Parathyroid adenoma (tissue), 2 donors: Measurements from ENCODE around the gene KRT72.

Source experiments
- H2AFZ ChIP-seq: fragments of 300-600 bp; sonication (generic); one replicate; pipeline ENCODE4 v1.7.0; 2017; ENCODE audit warnings: antibody characterized with exemption, mild to moderate bottlenecking
- H3K27ac ChIP-seq: fragments of 300-600 bp; sonication (generic); one replicate; pipeline ENCODE4 v1.7.0; 2017
- H3K27me3 ChIP-seq: fragments of 300-600 bp; sonication (generic); one replicate; pipeline ENCODE4 v1.7.0; 2017; ENCODE audit warnings: low read length; ENCODE audit not compliant: control insufficient read depth, insufficient read depth
- H3K36me3 ChIP-seq: fragments of 300-600 bp; sonication (generic); one replicate; pipeline ENCODE4 v1.7.0; 2017; ENCODE audit warnings: low read length; ENCODE audit not compliant: control insufficient read depth, insufficient read depth
- H3K4me1 ChIP-seq: fragments of 300-600 bp; sonication (generic); one replicate; pipeline ENCODE4 v1.7.0; 2017; ENCODE audit warnings: control low read depth
- H3K4me2 ChIP-seq: fragments of 300-600 bp; sonication (generic); one replicate; pipeline ENCODE4 v1.7.0; 2017; ENCODE audit warnings: low read length
- H3K4me3 ChIP-seq: fragments of 300-600 bp; sonication (generic); one replicate; pipeline ENCODE4 v1.7.0; 2017; ENCODE audit warnings: low read depth, low read length
- H3K79me2 ChIP-seq: fragments of 300-600 bp; sonication (generic); one replicate; pipeline ENCODE4 v1.7.0; 2017; ENCODE audit warnings: control low read depth
- H3K9ac ChIP-seq: fragments of 300-600 bp; sonication (generic); one replicate; pipeline ENCODE4 v1.7.0; 2017; ENCODE audit warnings: mild to moderate bottlenecking
- H3K9me3 ChIP-seq: fragments of 300-600 bp; sonication (generic); one replicate; pipeline ENCODE4 v1.7.0; 2017; ENCODE audit warnings: low read length; ENCODE audit not compliant: control insufficient read depth
- TF ChIP-seq, protein P1 (sequence below): fragments of 300-600 bp; sonication (generic); IDR thresholded peaks from one replicate; pipeline ENCODE4 v1.7.0; 2017; ENCODE audit warnings: antibody characterized with exemption, mild to moderate bottlenecking
- donor health status: primary hyperparathyroidism.

KRT72 gene

DNA sequence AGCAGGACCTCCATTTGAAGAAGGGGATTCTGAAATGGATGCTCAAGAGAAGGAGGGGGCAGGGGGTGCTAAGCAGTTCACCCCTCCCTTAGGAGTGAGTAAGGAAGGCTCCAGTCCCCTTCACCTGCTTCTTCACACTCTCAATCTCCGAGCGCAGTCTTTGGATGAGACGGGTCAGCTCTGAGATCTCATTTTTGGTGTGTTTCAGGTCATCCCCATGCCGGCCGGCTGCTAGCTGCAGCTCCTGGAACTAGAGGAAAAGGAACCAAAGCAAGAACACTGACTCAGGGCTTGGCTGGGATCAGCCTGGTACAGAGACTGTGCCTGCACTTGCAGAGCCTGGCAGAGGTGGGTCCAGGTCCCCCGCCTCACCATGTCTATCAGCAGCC is 9.8 kb upstream of the KRT72 start:
- Histone ChIP-seq H3K9me3 (no peaks in the 10 kb centered on the region), H3K79me2 (no peaks in the 10 kb centered on the region), H2AFZ (no peak overlapping the region), H3K27ac (no peak overlapping the region), H3K4me3 (no peak overlapping the region), H3K36me3 (no peaks in the 10 kb centered on the region), H3K4me2 (no peak overlapping the region), H3K4me1 (no peaks in the 10 kb centered on the region), H3K9ac (no peak overlapping the region), H3K27me3 (no peaks in the 10 kb centered on the region)
- TF ChIP-seq, protein P1, sequence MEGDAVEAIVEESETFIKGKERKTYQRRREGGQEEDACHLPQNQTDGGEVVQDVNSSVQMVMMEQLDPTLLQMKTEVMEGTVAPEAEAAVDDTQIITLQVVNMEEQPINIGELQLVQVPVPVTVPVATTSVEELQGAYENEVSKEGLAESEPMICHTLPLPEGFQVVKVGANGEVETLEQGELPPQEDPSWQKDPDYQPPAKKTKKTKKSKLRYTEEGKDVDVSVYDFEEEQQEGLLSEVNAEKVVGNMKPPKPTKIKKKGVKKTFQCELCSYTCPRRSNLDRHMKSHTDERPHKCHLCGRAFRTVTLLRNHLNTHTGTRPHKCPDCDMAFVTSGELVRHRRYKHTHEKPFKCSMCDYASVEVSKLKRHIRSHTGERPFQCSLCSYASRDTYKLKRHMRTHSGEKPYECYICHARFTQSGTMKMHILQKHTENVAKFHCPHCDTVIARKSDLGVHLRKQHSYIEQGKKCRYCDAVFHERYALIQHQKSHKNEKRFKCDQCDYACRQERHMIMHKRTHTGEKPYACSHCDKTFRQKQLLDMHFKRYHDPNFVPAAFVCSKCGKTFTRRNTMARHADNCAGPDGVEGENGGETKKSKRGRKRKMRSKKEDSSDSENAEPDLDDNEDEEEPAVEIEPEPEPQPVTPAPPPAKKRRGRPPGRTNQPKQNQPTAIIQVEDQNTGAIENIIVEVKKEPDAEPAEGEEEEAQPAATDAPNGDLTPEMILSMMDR, result no peak

DNA sequence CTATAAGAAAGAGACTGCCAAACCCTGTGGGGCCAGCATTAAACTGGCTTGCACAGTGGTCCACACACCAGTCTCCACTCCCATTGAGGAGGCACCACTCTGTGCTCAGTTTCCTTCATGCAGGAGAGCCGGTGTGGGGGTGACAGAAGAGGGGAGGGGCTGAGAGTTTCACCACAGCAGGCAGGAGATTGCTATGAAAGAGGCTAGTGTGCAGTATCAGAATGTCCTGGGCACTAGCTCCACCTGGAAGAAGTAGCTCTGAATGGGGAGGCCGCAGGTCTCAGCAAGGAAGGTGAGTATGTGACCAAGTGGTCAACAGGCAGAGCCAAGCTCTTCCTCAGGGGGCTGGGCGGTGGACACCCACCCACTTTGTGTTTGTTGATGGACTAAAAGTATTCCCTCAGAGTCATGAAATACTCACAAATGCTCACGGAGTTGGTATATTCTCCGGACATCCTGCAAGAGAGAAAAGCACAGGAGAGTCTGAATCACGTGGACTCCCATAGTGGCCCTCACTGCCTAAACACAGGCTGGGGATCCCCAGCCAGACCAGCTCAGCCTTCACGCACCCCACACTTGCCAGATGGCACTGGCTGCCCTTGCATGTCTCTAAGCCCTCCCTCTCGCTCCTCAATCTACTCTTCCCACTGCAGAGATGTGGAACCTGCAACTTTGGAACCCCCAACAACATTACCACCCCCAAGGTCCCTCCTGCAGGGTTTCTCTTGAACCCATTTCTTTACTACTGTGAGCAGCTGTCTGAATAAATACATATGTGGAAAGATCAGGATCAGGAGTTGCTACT is 7.8 kb upstream of the KRT72 start:
- Histone ChIP-seq H3K4me1 (no peaks in the 10 kb centered on the region), H3K4me2 (no peak overlapping the region), H3K4me3 (no peak overlapping the region), H3K36me3 (no peaks in the 10 kb centered on the region), H3K9ac (no peak overlapping the region), H3K27me3 (no peaks in the 10 kb centered on the region), H2AFZ (no peak overlapping the region), H3K27ac (no peak overlapping the region), H3K9me3 (no peaks in the 10 kb centered on the region), H3K79me2 (no peaks in the 10 kb centered on the region)
- TF ChIP-seq, protein P1, result no peak

DNA sequence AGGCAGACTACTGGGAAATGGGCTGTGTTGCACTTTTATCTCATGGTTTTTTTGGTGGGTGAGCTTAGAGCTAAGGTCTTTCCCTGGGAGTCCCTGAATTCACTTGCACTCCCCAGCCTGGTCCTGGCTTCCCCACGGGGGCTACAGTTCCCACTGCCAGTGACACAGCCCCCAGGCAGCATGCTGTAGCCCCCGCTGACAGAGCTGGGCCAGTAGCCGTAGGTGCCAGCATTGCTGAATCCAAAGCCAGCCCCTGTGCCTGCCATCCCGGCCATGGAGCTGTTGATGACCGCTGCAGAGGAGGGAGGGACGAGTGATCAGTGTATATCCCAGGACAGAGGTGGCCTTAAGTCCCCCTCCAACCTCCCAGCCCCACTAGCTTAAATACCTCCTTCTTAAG is 6.9 kb upstream of the KRT72 start:
- no peaks in the 10 kb centered on the region for H3K4me1 ChIP-seq
- TF ChIP-seq, protein P1, result no peak
- H2AFZ ChIP-seq, result no peak overlapping the region
- no peaks in the 10 kb centered on the region for H3K27me3 ChIP-seq
- H3K9ac ChIP-seq, result no peak overlapping the region
- no peaks in the 10 kb centered on the region for H3K36me3 ChIP-seq
- no peak overlapping the region for H3K4me2 ChIP-seq
- H3K4me3 ChIP-seq, result no peak overlapping the region
- H3K27ac ChIP-seq, result no peak overlapping the region
- no peaks in the 10 kb centered on the region for H3K9me3 ChIP-seq
- no peaks in the 10 kb centered on the region for H3K79me2 ChIP-seq

DNA sequence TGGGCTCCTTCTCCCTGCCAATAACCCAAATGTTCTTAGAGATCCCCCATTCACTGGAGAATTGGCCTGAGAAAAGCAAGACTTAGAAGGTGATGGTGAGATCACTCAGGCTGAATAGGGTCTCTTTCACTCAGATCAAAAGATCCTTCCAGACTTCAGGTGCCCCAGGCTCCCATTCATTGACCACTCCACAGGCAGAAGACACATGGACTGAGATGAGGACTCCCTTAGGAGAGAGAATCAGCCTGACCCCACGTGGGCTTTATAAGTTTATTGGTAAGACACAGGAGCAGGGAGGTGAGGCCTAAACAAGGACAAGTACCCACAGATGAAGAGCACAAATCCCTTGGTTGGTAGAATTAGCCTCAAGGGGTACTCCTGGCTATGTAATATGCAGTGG is 6.1 kb upstream of the KRT72 start:
- Histone ChIP-seq H3K27me3 (no peaks in the 10 kb centered on the region), H3K79me2 (no peaks in the 10 kb centered on the region), H2AFZ (no peak overlapping the region), H3K9me3 (no peaks in the 10 kb centered on the region), H3K36me3 (no peaks in the 10 kb centered on the region), H3K4me2 (no peak overlapping the region), H3K4me3 (no peak overlapping the region), H3K4me1 (no peaks in the 10 kb centered on the region), H3K27ac (no peak overlapping the region), H3K9ac (no peak overlapping the region)
- TF ChIP-seq, protein P1, result no peak

DNA sequence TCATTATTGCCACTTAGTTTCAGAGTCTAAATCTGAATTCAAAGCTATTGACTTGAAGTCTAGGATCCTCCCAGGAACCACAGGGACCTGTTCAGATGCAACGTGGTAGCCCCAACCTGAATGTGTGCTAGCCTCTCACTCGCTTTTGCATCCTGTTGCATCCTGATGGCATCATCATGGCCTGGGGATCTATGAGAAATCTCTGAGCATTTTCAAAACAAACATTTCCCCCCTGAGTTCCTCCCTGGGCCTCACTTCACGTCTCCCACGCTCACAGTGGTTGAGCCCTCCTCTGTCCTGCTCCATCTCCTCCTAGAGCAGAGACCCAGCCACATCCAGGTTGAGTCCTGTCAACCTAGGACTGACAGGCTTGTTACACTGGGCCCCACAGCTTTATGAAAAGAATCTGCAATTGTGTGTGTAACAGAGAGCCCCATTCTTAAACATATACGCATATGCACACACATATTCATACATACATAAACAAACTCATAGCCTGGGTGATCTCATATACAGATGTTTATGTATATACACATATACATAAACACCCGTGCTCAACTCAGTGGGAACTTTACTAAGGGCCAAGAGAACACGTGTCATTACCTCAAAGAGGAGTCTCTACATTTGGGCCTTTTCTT is 5.4 kb upstream of the KRT72 start:
- Histone ChIP-seq H3K4me3 (no peak overlapping the region), H3K27me3 (no peaks in the 10 kb centered on the region), H3K36me3 (no peaks in the 10 kb centered on the region), H3K9me3 (no peaks in the 10 kb centered on the region), H3K9ac (no peak overlapping the region), H3K4me2 (no peak overlapping the region), H3K4me1 (peaks cover under 1% of the 10 kb centered on the region), H2AFZ (no peak overlapping the region), H3K27ac (no peak overlapping the region), H3K79me2 (no peaks in the 10 kb centered on the region)
- TF ChIP-seq, protein P1, result no peak
